HG02763 (cell line): ENCODE data around the gene FIGN.

Source experiments
- ATAC-seq: cut with Tn5 transposase; IDR thresholded peaks from one replicate; pipeline ENCODE4 v1.9.1; 2021; ENCODE audit warnings: mild to moderate bottlenecking, moderate library complexity; ENCODE audit not compliant: unreplicated experiment

The FIGN gene

DNA sequence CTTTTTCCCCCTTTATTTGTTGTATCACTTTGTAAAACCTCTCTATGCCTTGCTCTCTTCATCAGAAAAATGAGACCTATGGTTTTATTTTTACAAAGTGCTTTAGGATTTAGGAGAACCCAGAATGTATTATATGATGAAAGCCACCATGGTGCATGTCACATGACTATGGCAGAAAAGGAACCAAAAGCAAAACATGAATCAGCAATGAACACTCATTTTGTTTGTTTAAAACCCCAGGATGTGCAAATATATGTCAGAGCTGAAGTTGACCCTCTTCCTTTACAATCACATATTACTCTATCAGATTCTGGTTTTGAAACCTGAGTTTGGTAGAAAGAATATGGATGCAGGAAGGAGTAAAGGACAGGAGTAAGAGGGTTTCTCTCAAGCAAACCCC is 70.0 kb downstream of the FIGN start:
- no peak for ATAC-seq

DNA sequence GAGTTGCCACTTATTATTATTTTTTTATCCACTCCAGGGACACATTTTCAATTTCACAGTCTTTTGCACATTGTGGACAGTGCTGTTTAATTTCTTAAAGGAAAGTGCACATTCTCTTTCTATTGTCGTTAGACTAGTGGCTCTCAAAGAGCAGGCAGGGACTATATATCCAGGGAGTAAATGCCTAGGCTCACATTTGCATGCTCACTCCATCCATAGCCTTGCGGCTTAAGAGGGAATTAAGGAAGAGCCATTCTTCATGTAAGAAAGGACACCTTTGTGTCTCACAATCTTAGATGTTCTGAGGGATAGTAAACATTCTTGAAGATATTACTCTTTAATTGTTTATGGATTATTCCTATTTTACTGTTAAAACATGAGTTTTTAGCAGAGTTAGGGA is 70.8 kb downstream of the FIGN start:
- ATAC-seq: no peak

DNA sequence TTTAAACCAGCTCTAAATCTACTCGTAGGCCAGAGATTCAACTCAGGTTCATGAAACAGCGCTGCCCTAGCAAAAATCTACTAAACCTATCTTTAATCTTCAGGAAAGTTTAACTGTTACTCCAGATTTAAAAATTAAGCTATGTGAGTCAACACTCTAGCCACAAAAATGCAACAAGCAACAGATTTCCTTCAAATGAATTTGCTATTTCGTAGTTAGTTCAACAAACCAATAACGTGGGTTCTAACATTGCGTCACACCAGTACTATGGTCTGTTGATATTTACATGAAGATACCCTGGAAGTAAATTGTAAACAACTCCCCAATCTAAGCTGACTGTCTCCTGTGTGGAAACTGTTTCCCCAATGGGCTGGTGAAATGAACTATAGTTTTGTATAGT is 71.2 kb downstream of the FIGN start:
- no peak for ATAC-seq

DNA sequence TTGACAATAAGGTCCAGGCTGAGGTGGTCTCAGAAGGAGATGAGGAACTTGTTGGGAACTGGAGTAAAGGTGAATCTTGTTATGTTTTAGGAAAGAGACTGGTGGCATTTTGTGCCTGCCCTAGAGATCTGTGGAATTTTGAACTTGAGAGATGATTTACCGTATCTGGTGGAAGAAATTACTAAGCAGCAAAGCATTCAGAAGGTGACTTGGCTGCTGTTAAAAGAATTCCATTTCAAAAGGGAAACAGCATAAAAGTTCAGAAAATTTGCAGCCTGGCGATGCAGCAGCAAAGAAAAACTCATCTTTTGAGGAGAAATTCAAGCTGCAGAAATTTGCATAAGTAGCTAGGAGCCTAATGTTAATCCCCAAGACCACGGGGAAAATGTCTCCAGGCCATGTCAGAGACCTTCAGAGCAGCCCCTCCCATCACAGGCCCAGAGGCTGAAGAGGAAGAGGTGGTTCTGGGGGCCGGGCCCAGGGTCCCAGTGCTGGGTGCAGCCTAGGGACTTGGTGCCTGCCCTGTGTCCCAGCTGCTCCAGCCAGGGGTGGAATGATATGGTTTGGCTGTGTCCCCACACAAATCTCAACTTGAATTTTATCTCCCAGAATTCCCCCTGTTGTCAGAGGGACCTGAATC is 73.5 kb downstream of the FIGN start:
- ATAC-seq: no peak

DNA sequence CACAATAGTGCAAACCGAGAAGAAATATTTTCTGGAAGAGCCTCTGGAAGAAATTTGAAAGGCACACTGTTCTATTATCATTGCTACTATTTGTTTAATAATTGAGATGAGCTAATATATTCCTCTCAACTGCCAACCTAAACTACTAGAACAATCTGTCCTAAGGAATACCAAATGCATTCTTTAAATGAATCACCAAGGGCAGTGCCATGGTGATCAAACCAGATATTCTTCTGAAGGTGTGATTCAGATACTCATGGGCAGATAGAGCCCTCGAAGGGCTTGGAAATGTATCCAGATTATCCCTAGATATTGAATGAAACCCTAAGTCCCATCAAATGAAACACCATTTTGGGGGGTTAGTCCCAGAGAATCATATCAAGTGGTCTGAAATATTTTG is 76.6 kb downstream of the FIGN start:
- ATAC-seq: no peak

DNA sequence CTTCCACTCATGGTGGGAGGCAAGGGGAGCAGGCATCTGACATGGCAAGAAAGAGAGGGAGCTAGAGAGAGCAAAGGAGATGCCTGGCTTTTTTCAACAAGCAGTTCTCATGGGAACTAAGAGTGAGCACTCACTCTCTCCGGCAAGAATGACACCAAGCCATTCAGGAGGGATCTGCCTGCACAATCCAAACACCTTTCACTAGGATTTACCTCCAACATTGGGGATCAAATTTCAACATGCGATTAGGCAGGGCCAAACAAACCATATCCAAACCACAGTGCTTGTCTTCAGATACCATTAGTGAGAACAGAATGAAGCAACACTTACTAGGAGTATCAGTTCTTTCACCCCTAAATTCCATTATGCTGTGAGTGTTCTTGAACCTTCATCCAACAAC is 77.3 kb downstream of the FIGN start:
- no peak for ATAC-seq

DNA sequence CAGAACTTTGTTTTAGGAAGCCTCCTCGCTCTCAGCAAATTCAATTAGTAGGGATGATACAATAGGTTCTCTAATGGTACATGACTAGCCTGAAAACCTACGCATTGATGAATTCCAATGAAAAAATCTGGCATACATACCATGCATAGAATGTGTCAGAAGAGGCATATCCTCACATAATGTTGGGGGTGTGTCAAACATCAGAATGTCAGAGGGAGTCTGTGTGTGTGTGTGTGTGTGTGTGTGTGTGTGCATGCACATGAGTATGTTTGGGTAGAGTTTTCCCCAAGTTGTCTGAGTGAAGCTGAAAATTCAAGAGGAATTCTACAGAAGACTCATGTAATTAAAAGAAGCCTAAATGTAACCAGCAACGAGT is 78.5 kb downstream of the FIGN start:
- no peak for ATAC-seq

DNA sequence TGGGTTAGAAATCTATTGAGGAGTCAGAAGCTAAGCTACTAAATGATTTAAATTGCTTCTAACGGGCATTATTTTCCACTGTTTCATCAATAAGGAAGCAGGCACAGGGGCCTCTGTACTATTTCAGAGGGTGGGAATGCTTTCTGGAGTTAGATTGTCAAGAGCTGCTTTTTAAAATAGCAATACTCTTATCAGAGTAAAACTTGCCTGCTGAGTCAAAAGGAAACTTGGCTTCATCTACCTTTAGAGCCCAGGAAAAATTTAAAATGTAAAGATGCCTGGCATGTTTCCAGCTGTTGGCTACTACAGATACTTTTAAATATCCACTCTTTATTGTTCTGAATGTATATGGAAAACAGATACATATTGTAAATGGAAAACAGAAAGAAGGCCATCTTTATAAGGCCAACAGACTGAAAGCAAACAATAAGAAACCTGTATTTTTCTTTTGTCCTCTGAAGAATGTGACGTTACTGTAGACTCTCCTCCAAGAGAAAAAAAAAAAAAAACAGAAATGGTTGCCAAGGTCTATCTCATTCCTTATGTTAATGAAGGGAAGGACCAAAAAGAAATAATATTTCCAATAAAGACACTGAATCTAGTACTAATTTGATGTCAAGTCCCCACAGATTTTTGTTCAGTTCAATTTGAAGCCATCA is 79.1 kb downstream of the FIGN start:
- no peak for ATAC-seq

DNA sequence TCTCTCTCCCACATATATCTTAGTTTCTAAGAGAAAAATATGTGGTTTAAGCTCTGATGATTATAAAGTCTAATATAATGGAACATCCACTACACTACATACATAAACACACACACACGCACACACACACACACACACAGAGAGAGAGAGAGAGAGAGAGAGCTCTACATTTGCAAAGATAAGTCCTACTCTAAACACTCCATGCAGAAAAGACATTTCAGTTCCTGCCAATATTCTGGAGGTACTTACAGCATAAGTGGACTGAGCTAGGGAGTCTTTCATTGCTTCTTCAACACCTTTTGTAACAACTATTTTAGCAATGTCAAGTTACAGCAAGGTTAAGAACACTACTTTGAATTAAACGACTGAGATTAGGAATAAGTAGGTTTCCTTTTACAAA is 80.1 kb downstream of the FIGN start:
- ATAC-seq: no peak

DNA sequence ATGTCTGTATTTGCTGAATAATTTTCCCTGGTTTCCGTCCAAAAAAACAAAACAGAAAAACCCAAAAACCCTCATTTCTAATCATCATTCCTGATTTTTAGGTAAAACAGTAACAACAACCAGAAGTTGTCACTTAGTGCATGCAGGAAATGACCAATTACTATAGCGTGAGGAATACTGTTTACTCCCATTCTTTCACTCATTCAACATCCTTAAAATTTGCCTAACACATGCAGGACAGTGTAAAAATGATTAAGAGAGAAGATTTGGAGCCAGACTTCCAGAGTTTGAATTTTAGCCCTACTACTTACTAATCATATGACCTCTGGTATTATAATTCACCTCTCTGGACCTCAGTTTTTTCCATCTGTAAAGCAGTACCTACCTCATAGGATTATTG is 83.1 kb downstream of the FIGN start:
- ATAC-seq: no peak

DNA sequence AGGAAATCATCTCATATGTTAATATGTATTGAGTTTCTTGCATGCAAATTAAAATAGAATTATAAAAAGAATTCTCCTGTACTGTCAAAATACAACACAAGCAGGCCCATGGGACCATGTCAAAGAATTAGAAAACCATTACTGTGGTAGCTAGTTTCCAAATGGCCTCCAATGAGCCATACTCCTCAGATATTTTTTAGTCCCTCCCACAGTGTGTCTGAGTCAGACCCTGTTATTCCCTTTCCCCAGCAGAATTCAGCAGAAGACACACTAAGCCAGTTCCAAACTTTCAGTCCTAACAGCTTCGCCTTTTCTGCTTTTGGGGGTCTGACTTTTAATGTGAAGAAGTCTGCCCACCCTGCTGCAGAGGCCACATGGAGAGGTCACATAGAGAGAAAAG is 86.7 kb downstream of the FIGN start:
- no peak for ATAC-seq

DNA sequence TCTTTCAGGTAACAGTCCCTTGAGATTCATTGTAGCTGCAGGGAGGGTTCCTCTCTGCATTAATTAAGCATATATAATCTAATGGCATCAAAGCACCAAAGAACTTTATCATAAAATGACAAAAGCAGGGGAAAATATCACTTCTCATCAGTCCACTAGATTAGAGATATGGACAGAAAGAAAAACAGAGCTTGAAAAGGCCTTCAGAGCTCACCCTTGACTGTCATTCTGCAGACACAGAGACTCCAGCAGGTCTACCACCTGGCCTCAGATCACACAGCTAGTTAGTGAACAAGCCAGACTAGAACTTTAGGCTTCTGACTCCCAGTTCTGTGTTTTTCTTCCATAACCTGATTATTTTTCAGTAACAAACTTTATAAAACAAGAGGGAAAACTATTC is 88.5 kb downstream of the FIGN start:
- no peak for ATAC-seq

DNA sequence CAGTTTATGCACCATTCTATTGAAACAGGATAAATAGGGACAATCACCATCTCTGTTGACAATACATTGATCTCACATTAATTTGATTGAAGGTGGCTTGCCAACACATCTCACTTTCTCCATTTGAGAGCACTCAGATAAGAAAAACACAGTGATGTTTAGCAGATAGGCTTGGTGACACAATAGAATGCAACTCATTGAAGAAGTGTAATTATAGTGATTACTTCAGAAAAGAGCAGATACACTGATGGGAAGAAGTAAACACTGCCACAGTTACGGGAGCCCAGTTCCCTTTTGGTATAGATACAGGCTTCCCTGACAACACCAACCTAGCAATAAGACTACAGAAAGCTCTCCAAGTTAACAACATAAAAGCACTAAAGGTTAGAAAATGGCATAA is 89.1 kb downstream of the FIGN start:
- ATAC-seq: no peak

DNA sequence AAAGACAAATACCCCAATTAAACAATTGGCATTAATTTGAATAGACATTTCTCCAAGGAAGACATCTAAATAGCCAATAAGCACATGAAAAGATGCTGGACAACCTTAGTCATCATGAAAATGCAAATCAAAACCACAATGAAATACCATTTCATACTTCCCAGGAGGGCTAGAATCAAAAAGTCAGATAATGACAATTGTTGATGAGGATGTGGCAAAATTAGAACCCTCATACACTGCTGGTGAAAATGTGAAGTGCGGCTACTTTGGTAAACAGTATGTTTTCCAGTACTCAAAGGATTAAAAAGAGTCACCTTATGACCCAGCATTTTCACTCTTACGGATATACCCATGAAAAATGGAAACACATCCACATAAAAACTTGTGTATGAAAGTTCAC is 91.6 kb downstream of the FIGN start:
- ATAC-seq: no peak

DNA sequence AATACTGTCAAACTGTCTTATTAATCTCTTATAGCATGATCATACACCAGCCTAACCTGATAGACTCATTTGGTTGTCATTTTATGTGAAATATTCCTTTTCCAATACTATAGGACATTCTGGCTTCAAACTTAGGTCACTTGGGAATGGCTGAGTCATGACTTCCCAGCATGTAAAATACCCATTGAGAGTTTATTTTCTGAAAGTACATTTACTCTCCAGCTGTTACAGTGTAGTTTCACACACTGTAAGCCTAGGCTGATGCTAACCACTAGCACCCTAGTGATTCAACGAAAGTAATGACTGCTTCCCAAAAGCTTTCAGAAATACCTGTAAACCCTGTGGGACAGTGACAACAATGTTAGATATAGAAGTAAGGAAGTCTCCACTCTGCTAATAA is 93.8 kb downstream of the FIGN start:
- no peak for ATAC-seq

DNA sequence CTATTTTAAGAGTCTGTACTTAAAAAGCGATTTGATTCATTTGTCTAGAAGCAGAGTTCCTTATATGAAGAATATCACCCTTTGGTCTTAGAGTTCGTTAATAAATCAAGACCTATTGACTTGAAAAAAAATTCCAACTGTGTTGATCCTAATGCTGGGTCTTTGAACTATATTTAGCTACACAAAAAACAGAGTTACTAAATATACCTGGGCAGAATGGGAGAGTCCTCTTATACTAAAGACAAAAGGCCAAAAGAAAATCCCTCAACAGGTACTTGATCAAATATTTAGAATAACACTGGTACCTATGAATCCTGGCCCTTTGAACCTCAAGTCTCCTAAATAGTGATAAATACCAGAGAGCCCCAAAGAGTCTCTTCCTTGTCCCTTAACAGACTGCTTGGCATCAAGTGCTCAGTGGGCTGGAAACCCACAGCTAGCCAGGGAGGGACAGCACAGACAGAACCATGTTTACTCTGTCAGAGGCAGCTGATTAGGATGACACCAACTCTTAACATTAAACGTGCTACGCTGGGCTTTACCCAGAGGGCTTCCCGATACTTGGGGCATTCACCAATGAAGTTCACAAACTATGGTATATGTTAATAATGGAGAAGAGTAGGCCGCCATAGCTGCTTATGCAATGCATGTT is 95.1 kb downstream of the FIGN start:
- ATAC-seq: no peak

DNA sequence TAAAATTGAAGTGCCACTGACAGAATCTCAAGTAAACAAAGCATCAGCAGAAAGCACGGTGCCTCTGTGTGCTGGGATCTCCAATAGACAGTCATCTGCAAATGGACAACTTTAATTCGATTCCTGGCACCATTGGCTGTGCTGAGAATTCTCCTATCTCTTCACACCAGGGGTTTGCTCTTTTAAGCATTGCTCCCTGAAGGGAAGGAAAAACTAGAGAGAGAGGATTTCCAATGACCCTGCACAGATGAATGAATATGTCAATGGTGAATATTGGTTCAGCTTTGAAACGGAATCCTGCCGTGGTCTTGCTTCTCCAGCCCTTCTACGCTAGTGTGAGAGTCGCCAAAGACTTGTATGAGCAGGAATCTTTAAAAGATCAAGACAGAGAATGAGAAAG is 97.9 kb downstream of the FIGN start:
- ATAC-seq: no peak

DNA sequence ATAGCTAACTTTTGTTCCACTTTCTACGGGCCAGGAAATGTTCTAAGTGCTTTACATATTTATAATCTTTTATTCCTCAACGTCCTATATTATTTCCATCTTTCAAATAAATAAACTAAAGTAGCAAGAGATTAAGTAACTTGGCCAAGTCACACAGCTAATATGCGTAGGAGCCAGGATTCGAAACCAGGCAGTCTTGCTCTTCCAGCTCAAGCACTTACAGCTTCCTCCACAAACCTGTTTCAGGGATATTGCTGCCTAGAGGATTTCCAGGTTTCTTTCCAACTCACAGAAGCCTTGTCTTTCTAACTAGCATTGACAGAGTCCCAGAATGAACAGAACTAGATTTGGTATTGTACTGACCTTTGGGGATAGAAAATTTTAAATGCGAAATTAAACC is 102.5 kb downstream of the FIGN start:
- ATAC-seq: no peak

DNA sequence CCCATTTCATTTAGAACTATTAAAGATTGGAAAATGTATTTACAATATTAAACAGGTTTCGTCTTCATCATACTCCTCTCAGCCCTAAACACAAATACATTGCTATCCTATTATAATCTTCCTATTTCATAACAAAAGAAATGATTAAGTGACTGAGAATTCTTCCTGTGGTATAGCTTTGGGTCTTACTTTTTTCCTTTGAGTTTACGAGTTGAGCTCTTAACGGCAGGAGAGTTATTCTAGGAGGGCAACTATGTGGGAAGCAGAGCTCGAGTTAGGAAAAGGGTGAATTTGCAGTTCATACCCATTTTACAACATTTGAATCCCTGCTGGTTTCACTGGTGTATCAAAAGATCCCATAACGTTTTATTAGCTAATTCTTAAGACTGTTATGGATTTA is 105.0 kb downstream of the FIGN start:
- no peak for ATAC-seq

DNA sequence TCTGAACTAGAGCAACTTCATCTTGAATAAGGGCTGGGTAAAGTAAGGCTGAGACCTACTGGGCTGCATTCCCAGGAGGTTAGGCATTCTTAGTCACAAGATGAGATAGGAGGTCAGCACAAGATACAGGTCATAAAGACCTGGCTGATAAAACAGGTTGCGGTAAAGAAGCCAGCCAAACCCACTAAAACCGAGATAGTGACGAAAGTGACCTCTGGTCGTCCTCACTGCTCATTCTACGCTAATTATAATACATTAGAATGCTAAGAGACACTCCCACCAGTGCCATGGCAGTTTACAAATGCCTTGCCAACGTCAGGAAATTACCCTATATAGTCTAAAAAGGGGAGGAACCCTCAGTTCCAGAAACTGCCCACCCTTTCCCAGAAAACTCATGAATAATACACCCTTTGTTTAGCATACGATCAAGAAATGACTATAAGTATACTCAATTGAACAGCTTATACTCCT is 109.1 kb downstream of the FIGN start:
- ATAC-seq: no peak

DNA sequence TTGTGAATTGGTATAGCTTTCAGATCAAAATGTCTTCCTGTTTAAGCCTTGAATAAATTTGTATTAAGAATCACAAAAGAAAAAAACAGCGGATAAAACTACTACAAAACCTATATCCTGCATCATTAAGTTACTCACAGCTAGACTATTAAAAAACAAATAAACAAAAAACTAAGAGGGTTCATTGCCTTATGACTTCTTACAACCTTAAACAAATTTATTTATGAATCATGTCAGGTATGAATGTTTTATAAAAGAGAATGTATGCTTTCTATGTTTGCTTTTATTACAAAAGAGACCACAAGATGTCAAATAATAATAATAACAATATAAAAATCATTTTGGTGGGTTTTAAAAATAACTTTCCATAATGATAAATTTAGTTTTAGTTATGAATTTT is 109.6 kb downstream of the FIGN start:
- no peak for ATAC-seq

DNA sequence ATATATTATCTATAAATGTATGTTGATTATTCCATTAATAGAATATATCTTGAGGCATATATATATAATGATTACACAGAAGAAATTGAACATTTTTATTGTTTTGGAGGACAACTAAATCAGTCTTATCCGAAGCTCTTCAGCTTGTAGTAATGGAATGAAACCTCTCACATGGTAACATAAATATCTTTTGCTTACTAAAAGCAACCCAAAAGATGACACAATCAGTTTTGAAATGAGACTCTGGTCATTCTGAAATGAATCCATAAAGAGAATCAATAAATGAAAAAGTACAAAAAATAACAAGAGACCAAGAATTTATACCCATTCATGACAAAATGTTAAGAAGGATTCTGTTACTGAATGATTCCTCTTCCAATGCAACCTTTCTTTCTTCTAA is 110.2 kb downstream of the FIGN start:
- ATAC-seq: no peak
